Stimulated activated naive B cell treated with anti-CD40 and anti-IgM and Interleukin-4, amounts not matched to agents 10 μg/mL and 1 μg/mL and 100 μg/mL, for 72 hours (primary cell): Measurements from ENCODE around the gene POGLUT3.

Experiments
- ATAC-seq, 2 donors: fragments of 150-1000 bp; cut with Tn5 transposase; replicated peaks; 2 replicates each; pipeline ENCODE4 v1.10.0; 2021; ENCODE audit warnings: moderate library complexity in 1 of 2
- DNase-seq: peaks from one replicate; pipeline ENCODE4 v3.0.0; 2021
- H3K27ac Mint-ChIP-seq: one replicate; pipeline ENCODE4 v1.8.0; 2022; ENCODE audit warnings: mild to moderate bottlenecking, mixed read lengths
- H3K27me3 Mint-ChIP-seq, 2 donors: one replicate each; pipeline ENCODE4 v1.8.0; 2022; ENCODE audit warnings: mixed read lengths in 2 of 2
- H3K36me3 Mint-ChIP-seq, 2 donors: one replicate each; pipeline ENCODE4 v1.8.0; 2022; ENCODE audit warnings: mixed read lengths in 2 of 2, mild to moderate bottlenecking in 1 of 2
- H3K4me1 Mint-ChIP-seq, 2 donors: one replicate each; pipeline ENCODE4 v1.8.0; 2022; ENCODE audit warnings: mixed read lengths in 2 of 2, mild to moderate bottlenecking in 1 of 2
- H3K4me3 Mint-ChIP-seq, 2 donors: one replicate each; pipeline ENCODE4 v1.8.0; 2022; ENCODE audit warnings: mild to moderate bottlenecking in 2 of 2, mixed read lengths in 2 of 2, moderate library complexity in 1 of 2
- H3K9me3 Mint-ChIP-seq, 2 donors: one replicate each; pipeline ENCODE4 v1.8.0; 2022; ENCODE audit warnings: mixed read lengths in 2 of 2, mild to moderate bottlenecking in 1 of 2

Gene POGLUT3

GRCh38 chr11:108486828-108487227 lies 11.4 kb downstream of the POGLUT3 start:
- no peaks in the 10 kb centered on the region for H3K9me3 Mint-ChIP-seq
- H3K4me3 Mint-ChIP-seq: no peak overlapping the region
- peaks cover 17 to 50% of the 10 kb centered on the region in 2 donors for H3K36me3 Mint-ChIP-seq
- H3K27me3 Mint-ChIP-seq: no peaks in the 10 kb centered on the region
- no peaks in the 10 kb centered on the region for H3K4me1 Mint-ChIP-seq
- ATAC-seq: no peak
- DNase-seq: no peak
- no peak overlapping the region for H3K27ac Mint-ChIP-seq

- Mint-ChIP-seq H3K27ac (no peak overlapping the region), H3K36me3 (peaks cover 19 to 53% of the 10 kb centered on the region in 2 donors), H3K9me3 (no peaks in the 10 kb centered on the region), H3K4me3 (no peak overlapping the region), H3K27me3 (no peaks in the 10 kb centered on the region), H3K4me1 (no peaks in the 10 kb centered on the region)
- ATAC-seq (no peak), DNase-seq (no peak)
Measured at GRCh38 chr11:108486331-108486730, 11.9 kb downstream of the POGLUT3 start.

GRCh38 chr11:108483163-108483562 lies 15.0 kb downstream of the POGLUT3 start:
- DNase-seq (no peak), ATAC-seq (no peak)
- Mint-ChIP-seq H3K4me3 (no peak overlapping the region), H3K27me3 (no peaks in the 10 kb centered on the region), H3K9me3 (no peaks in the 10 kb centered on the region), H3K4me1 (no peaks in the 10 kb centered on the region), H3K36me3 (peaks cover 15 to 43% of the 10 kb centered on the region in 2 donors), H3K27ac (no peak overlapping the region)

- Mint-ChIP-seq H3K27ac (no peak overlapping the region), H3K27me3 (no peaks in the 10 kb centered on the region), H3K36me3 (peaks cover 8 to 13% of the 10 kb centered on the region in 2 donors), H3K9me3 (no peaks in the 10 kb centered on the region), H3K4me3 (no peak overlapping the region), H3K4me1 (no peaks in the 10 kb centered on the region)
- no peak for DNase-seq
- no peak for ATAC-seq
Measured at GRCh38 chr11:108474664-108475463, 23.3 kb downstream of the POGLUT3 start.

- H3K4me3 Mint-ChIP-seq: no peak overlapping the region
- no peaks in the 10 kb centered on the region for H3K27me3 Mint-ChIP-seq
- H3K27ac Mint-ChIP-seq: no peak overlapping the region
- no peak for DNase-seq
- peaks cover 7 to 9% of the 10 kb centered on the region in 2 donors for H3K36me3 Mint-ChIP-seq
- ATAC-seq: no peak
- H3K4me1 Mint-ChIP-seq: peaks cover 2 to 6% of the 10 kb centered on the region in 2 donors
- H3K9me3 Mint-ChIP-seq: no peaks in the 10 kb centered on the region
Measured at GRCh38 chr11:108472681-108473080, 25.5 kb downstream of the POGLUT3 start.

GRCh38 chr11:108468478-108468864 lies 29.7 kb downstream of the POGLUT3 start:
- H3K4me1 Mint-ChIP-seq: peaks cover 4 to 19% of the 10 kb centered on the region in 2 donors
- peak overlapping the region; percentile 22 to 29 for H3K4me3 Mint-ChIP-seq
- no peaks in the 10 kb centered on the region for H3K9me3 Mint-ChIP-seq
- peaks cover 4 to 5% of the 10 kb centered on the region in 2 donors for H3K36me3 Mint-ChIP-seq
- DNase-seq: no peak
- no peak for ATAC-seq
- H3K27me3 Mint-ChIP-seq: no peaks in the 10 kb centered on the region
- H3K27ac Mint-ChIP-seq: peak overlapping the region; percentile 82

GRCh38 chr11:108467091-108467823 lies 30.9 kb downstream of the POGLUT3 start, which contains the start of gene C11orf65:
TSS of gene C11orf65 (minus strand) at chr11:108467529. CDS start at chr11:108461559, 5,970 bp downstream.
- peaks cover 4 to 5% of the 10 kb centered on the region in 2 donors for H3K36me3 Mint-ChIP-seq
- H3K27ac Mint-ChIP-seq: peak within 1 kb of the TSS; percentile 99

GRCh38 chr11:108466405-108466804 lies 31.8 kb downstream of the POGLUT3 start:
- peaks cover 4 to 19% of the 10 kb centered on the region in 2 donors for H3K4me1 Mint-ChIP-seq
- DNase-seq (no peak), ATAC-seq (no peak)
- H3K27me3 Mint-ChIP-seq: no peaks in the 10 kb centered on the region
- H3K27ac Mint-ChIP-seq: peak overlapping the region; percentile 99
- H3K4me3 Mint-ChIP-seq: peak overlapping the region; percentile 96 to 99
- H3K9me3 Mint-ChIP-seq: no peaks in the 10 kb centered on the region
- H3K36me3 Mint-ChIP-seq: peaks cover 4 to 5% of the 10 kb centered on the region in 2 donors

More at GRCh38 chr11:108467091-108467823, 30.9 kb downstream of the POGLUT3 start, which contains the start of gene C11orf65:
- H3K4me3 Mint-ChIP-seq: peak within 1 kb of the TSS; percentile 96 to 99
- DNase-seq (peak; percentile 93), ATAC-seq (peak; percentile 99)
- no peaks in the 10 kb centered on the region for H3K9me3 Mint-ChIP-seq
- H3K27me3 Mint-ChIP-seq: no peaks in the 10 kb centered on the region
- H3K4me1 Mint-ChIP-seq: peaks cover 4 to 19% of the 10 kb centered on the region in 2 donors

GRCh38 chr11:108453207-108453835 lies 44.9 kb downstream of the POGLUT3 start:
- H3K9me3 Mint-ChIP-seq: peaks cover 5 to 12% of the 10 kb centered on the region in 2 donors
- H3K4me1 Mint-ChIP-seq: no peaks in the 10 kb centered on the region
- no peak overlapping the region for H3K4me3 Mint-ChIP-seq

More at GRCh38 chr11:108453207-108453835, 44.9 kb downstream of the POGLUT3 start:
- H3K36me3 Mint-ChIP-seq: peaks cover 11 to 18% of the 10 kb centered on the region in 2 donors
- ATAC-seq (no peak), DNase-seq (no peak)
- no peaks in the 10 kb centered on the region for H3K27me3 Mint-ChIP-seq
- no peak overlapping the region for H3K27ac Mint-ChIP-seq
